Body of pancreas (tissue), 4 donors: ENCODE measurements around the gene PRDX2.
"Not testable (repeated sequence)": the region's sequence is repeated elsewhere in the genome, so short reads cannot be mapped to it uniquely, and the experiment has no call there.

Experiments used
- CTCF ChIP-seq, 7 experiments: fragments of 450-650 bp in 4 of 7; fragments of 200-600 bp in 3 of 7; sonication (generic) in 3 of 7; IDR thresholded peaks; one replicate each; pipeline ENCODE4 v1.5.1; 2016 to 2019; ENCODE audit warnings: antibody characterized with exemption in 7 of 7
- POLR2A ChIP-seq, 3 donors: fragments of 450-650 bp; IDR thresholded peaks; one replicate each; pipeline ENCODE4 v1.6.1; 2016; ENCODE audit warnings: antibody characterized with exemption in 3 of 3, mild to moderate bottlenecking in 2 of 3

- TF ChIP-seq CTCF, POLR2A (IDR thresholded peaks at IDR 0.05): not testable (repeated sequence)
Measured at GRCh38 chr19:12817188-12817587, 15.6 kb upstream of the PRDX2 start.
